Neural progenitor cell (in vitro differentiated cells): ENCODE results near the gene NOVA2. TPM values are rescaled to one million over a fixed set of nuclear protein-coding genes. Genes with fewer than 3 reads are reported as not detected.
A peak's percentile ranks its signal among the peaks of the same experiment; 100 is the strongest.

Experiments
- DNase-seq: peaks from one replicate; pipeline ENCODE4 v3.0.0-alpha.2; 2016; ENCODE audit warnings: low spot score
- H2AFZ ChIP-seq: fragments of 200-600 bp; sonication (generic); replicated peaks from 2 replicates; pipeline ENCODE4 v1.6.1; 2016; ENCODE audit warnings: antibody characterized with exemption
- H3F3A ChIP-seq: fragments of 200-600 bp; sonication (generic); 2 replicates; pipeline ENCODE4 v1.6.1; 2016; ENCODE audit warnings: antibody characterized with exemption, low read depth
- H3K27ac ChIP-seq: fragments of 200-600 bp; sonication (generic); 2 replicates; pipeline ENCODE4 v1.5.1; 2016; ENCODE audit warnings: mild to moderate bottlenecking
- H3K27me3 ChIP-seq: fragments of 200-600 bp; sonication (generic); 2 replicates; pipeline ENCODE4 v1.6.1; 2016; ENCODE audit warnings: mild to moderate bottlenecking, moderate library complexity
- H3K36me3 ChIP-seq: fragments of 200-600 bp; sonication (generic); 2 replicates; pipeline ENCODE4 v1.5.1; 2016
- H3K4me1 ChIP-seq: fragments of 200-600 bp; sonication (generic); 2 replicates; pipeline ENCODE4 v1.6.1; 2016; ENCODE audit warnings: mixed run types
- H3K4me2 ChIP-seq: fragments of 200-600 bp; sonication (generic); 2 replicates; pipeline ENCODE4 v1.6.1; 2016
- H3K4me3 ChIP-seq: fragments of 200-600 bp; sonication (generic); 2 replicates; pipeline ENCODE4 v1.5.1; 2016
- H3K79me2 ChIP-seq: fragments of 200-600 bp; sonication (generic); 2 replicates; pipeline ENCODE4 v1.6.1; 2016; ENCODE audit warnings: low read depth
- H3K9ac ChIP-seq: fragments of 200-600 bp; sonication (generic); 2 replicates; pipeline ENCODE4 v1.6.1; 2016
- H3K9me3 ChIP-seq: fragments of 200-600 bp; sonication (generic); 2 replicates; pipeline ENCODE4 v1.5.1; 2016; ENCODE audit warnings: low read depth
- H4K20me1 ChIP-seq: fragments of 200-600 bp; sonication (generic); 2 replicates; pipeline ENCODE4 v1.6.1; 2016; ENCODE audit warnings: low read depth
- H3K27ac Mint-ChIP-seq: 3 replicates; pipeline ENCODE4 v1.8.0; 2021; ENCODE audit warnings: mixed read lengths
- H3K27me3 Mint-ChIP-seq: 2 replicates; pipeline ENCODE4 v1.8.0; 2022; ENCODE audit warnings: low read depth, mild to moderate bottlenecking, inconsistent platforms, moderate library complexity, mixed read lengths; ENCODE audit not compliant: insufficient read depth
- H3K36me3 Mint-ChIP-seq: 3 replicates; pipeline ENCODE4 v1.8.0; 2021; ENCODE audit warnings: mixed read lengths
- H3K4me1 Mint-ChIP-seq: 3 replicates; pipeline ENCODE4 v1.8.0; 2021; ENCODE audit warnings: mixed read lengths
- H3K4me3 Mint-ChIP-seq: 3 replicates; pipeline ENCODE4 v1.8.0; 2021; ENCODE audit warnings: mild to moderate bottlenecking, moderate library complexity, mixed read lengths
- H3K9me3 Mint-ChIP-seq: 3 replicates; pipeline ENCODE4 v1.8.0; 2020; ENCODE audit warnings: mixed read lengths
- EZH2 ChIP-seq: fragments of 200-600 bp; sonication (generic); IDR thresholded peaks from 2 replicates; pipeline ENCODE4 v1.6.1; 2017; ENCODE audit warnings: antibody characterized with exemption, mild to moderate bottlenecking, moderate library complexity
- EZH2phosphoT487 ChIP-seq: fragments of 200-600 bp; sonication (generic); IDR thresholded peaks from 2 replicates; pipeline ENCODE4 v1.6.1; 2017; ENCODE audit warnings: antibody characterized with exemption
- total RNA-seq: library from RNA; depleted of rRNA; stranded (reverse); fragments of >200 nt; gene quantifications from 2 replicates; pipeline ENCODE4 v1.2.3, GENCODE V29; 2015; ENCODE audit warnings: low replicate concordance
- TF ChIP-seq, protein P1 (sequence below): fragments of 200-600 bp; sonication (generic); IDR thresholded peaks from 2 replicates; pipeline ENCODE4 v1.5.1; 2017; ENCODE audit warnings: antibody characterized with exemption, mild to moderate bottlenecking

Gene NOVA2
- total RNA-seq, 1 donor from 2014 or later, result 3.9 TPM

DNA sequence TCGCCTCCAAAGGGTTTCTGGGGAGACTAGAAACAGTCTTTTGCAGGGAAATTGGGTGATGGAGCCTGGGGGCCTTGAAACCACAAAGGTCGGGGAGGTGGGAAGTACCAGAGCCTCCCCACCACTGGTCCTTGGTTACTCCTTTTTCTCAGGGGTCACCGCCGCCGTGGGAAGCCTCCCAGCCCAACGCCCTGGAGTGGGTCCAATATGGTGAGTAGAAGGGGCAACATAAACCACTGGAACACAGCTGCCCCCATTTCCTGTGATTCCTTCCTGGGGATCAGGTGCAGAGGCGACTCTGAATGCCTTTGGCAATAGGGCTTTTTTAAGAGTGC lies 43.4 kb upstream of the NOVA2 start:
- Mint-ChIP-seq H3K4me3 (peak overlapping the region; percentile 64), H3K9me3 (no peaks in the 10 kb centered on the region), H3K4me1 (peaks cover 13% of the 10 kb centered on the region), H3K27me3 (peaks cover 15% of the 10 kb centered on the region), H3K36me3 (peaks cover 4% of the 10 kb centered on the region), H3K27ac (no peak overlapping the region)
- Histone ChIP-seq H3K9me3 (no peaks in the 10 kb centered on the region), H3K79me2 (no peaks in the 10 kb centered on the region), H2AFZ (no peak overlapping the region), H3K36me3 (no peaks in the 10 kb centered on the region), H3K27me3 (peaks cover 39% of the 10 kb centered on the region), H3K4me3 (no peak overlapping the region), H3F3A (peaks cover 29% of the 10 kb centered on the region), H3K4me1 (peaks cover 6% of the 10 kb centered on the region), H3K9ac (no peak overlapping the region), H3K27ac (no peak overlapping the region), H3K4me2 (no peak overlapping the region), H4K20me1 (peaks cover 37% of the 10 kb centered on the region)
- TF ChIP-seq, protein P1, sequence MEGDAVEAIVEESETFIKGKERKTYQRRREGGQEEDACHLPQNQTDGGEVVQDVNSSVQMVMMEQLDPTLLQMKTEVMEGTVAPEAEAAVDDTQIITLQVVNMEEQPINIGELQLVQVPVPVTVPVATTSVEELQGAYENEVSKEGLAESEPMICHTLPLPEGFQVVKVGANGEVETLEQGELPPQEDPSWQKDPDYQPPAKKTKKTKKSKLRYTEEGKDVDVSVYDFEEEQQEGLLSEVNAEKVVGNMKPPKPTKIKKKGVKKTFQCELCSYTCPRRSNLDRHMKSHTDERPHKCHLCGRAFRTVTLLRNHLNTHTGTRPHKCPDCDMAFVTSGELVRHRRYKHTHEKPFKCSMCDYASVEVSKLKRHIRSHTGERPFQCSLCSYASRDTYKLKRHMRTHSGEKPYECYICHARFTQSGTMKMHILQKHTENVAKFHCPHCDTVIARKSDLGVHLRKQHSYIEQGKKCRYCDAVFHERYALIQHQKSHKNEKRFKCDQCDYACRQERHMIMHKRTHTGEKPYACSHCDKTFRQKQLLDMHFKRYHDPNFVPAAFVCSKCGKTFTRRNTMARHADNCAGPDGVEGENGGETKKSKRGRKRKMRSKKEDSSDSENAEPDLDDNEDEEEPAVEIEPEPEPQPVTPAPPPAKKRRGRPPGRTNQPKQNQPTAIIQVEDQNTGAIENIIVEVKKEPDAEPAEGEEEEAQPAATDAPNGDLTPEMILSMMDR, result no peak
- TF ChIP-seq EZH2phosphoT487 (no peak), EZH2 (no peak)
- DNase-seq, result no peak

DNA sequence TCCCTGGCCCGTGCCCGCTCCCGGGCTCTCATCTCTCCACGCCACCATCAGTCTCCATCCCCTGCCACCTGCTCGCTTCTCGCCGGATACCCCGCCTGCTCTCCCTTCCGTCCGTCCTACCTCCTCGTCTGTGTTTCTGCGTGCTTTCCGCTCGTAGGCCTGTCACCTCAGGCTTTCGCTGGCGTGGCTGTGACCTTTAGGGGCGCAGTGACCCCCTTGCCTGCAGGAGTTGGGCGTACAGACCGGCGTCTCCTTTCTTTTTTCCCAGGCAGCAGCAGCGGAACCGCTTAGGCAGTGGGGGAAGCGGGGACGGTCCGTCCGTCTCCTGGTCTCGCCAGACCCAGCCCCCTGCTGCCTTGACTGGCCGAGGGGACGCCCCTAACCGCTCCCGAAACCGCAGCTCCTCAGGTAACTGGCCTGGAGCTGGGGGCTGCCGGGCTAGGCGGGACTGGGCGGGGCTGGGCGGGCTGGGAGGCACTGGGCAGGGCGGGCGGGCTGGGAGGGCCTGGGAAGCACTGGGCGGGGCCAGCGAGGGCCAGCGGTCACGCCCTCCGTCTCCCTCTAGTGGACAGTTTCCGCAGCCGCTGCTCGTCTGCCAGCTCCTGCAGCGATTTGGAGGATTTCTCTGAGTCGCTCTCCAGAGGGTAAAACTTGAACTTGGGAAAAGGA lies 42.9 kb upstream of the NOVA2 start:
- Histone ChIP-seq H3K9ac (no peak overlapping the region), H3F3A (peaks cover 29% of the 10 kb centered on the region), H3K36me3 (no peaks in the 10 kb centered on the region), H3K4me3 (peak overlapping the region; percentile 49), H4K20me1 (peaks cover 37% of the 10 kb centered on the region), H3K27ac (no peak overlapping the region), H2AFZ (no peak overlapping the region), H3K79me2 (no peaks in the 10 kb centered on the region), H3K4me2 (peak overlapping the region; percentile 90), H3K9me3 (no peaks in the 10 kb centered on the region), H3K27me3 (peaks cover 39% of the 10 kb centered on the region), H3K4me1 (peaks cover 6% of the 10 kb centered on the region)
- Mint-ChIP-seq H3K4me3 (peak overlapping the region; percentile 90), H3K4me1 (peaks cover 13% of the 10 kb centered on the region), H3K9me3 (no peaks in the 10 kb centered on the region), H3K27ac (no peak overlapping the region), H3K27me3 (peaks cover 15% of the 10 kb centered on the region), H3K36me3 (peaks cover 4% of the 10 kb centered on the region)
- peak; percentile 78 for TF ChIP-seq EZH2
- peak; percentile 62 for TF ChIP-seq EZH2phosphoT487
- TF ChIP-seq, protein P1, result peak; percentile 77
- peak; percentile 93 for DNase-seq

DNA sequence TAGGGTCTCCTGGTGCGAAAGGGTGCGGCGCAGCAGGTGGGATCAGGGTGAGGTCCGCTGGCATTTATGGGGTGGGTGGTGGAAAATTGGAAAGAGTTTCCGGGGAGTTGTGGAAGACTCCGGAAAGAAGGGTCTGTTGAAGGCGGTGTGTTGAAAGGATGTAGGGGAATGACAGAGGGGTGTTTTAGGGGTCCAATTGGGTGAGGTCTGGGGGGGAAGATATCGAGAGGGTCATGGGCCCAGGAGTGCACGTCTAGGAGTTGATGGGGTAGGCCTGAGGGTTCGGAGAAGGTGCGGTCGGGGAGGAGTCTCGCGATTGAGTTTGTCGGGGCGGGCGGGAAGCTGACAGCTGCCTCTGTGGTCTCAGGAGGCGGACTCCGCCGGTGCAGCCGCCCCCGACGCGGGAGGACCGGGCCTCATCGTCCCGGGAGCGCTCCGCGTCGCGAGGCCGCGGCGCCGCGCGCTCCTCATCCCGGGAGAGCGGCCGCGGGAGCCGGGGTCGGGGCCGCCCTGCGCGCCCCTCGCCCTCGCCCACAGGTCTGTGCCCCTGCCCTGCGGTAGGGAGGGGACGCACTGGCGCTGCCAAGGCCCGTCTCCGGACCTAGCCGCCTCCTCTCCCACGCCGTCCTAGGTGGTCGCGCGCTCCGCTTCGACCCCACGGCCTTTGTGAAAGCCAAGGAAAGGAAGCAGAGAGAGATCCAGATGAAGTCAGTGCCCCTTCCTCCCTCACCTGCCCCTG lies 42.2 kb upstream of the NOVA2 start:
- Histone ChIP-seq H3K4me3 (peak overlapping the region; percentile 49), H3K9ac (no peak overlapping the region), H3K36me3 (no peaks in the 10 kb centered on the region), H3F3A (peaks cover 29% of the 10 kb centered on the region), H3K27me3 (peaks cover 39% of the 10 kb centered on the region), H4K20me1 (peaks cover 37% of the 10 kb centered on the region), H3K79me2 (no peaks in the 10 kb centered on the region), H2AFZ (no peak overlapping the region), H3K4me1 (peaks cover 6% of the 10 kb centered on the region), H3K9me3 (no peaks in the 10 kb centered on the region), H3K27ac (no peak overlapping the region), H3K4me2 (peak overlapping the region; percentile 90)
- H3K36me3 Mint-ChIP-seq, result peaks cover 3% of the 10 kb centered on the region
- H3K27ac Mint-ChIP-seq, result no peak overlapping the region
- peaks cover 13% of the 10 kb centered on the region for H3K4me1 Mint-ChIP-seq
- peak overlapping the region; percentile 90 for H3K4me3 Mint-ChIP-seq
- TF ChIP-seq EZH2phosphoT487, result peak; percentile 78
- TF ChIP-seq, protein P1, result no peak
- TF ChIP-seq EZH2, result peak; percentile 86
- peaks cover 15% of the 10 kb centered on the region for H3K27me3 Mint-ChIP-seq
- DNase-seq, result peak; percentile 68
- no peaks in the 10 kb centered on the region for H3K9me3 Mint-ChIP-seq
